ENCODE results near the gene MSL3.
A peak's percentile ranks its signal among the peaks of the same experiment; 100 is the strongest.

Gene MSL3

GRCh38 chrX:11757719-11758399, at the start of gene MSL3:
Gene MSL3 (plus strand): TSS chrX:11758237. CDS start chrX:11758264, 27 bp downstream.
- DNase-seq = peak in 1 of 2 donors; percentile 47

GRCh38 chrX:11722304-11722703, 35.7 kb upstream of the MSL3 start:
- DNase-seq = no peak

- DNase-seq = peak in 1 of 2 donors; percentile 13
These were observed 33.7 kb upstream of the MSL3 start for GRCh38 chrX:11724122-11725017.

GRCh38 chrX:11725631-11726442, 32.2 kb upstream of the MSL3 start:
- DNase-seq = no peak

GRCh38 chrX:11728556-11728955, 29.5 kb upstream of the MSL3 start:
- no peak for DNase-seq

- DNase-seq = no peak
These were observed 24.4 kb upstream of the MSL3 start for GRCh38 chrX:11733614-11734013.

GRCh38 chrX:11739776-11740175, 18.3 kb upstream of the MSL3 start:
- DNase-seq = no peak

- DNase-seq = no peak
These were observed 17.2 kb upstream of the MSL3 start for GRCh38 chrX:11740794-11741193.

GRCh38 chrX:11741574-11741973, 16.5 kb upstream of the MSL3 start:
- DNase-seq = no peak

- DNase-seq = no peak
These were observed 12.2 kb upstream of the MSL3 start for GRCh38 chrX:11745881-11746280.

GRCh38 chrX:11750046-11750445, 8.0 kb upstream of the MSL3 start:
- no peak for DNase-seq

GRCh38 chrX:11750694-11751093, 7.3 kb upstream of the MSL3 start:
- no peak for DNase-seq

- DNase-seq = no peak
These were observed 6.8 kb upstream of the MSL3 start for GRCh38 chrX:11751261-11751660.

GRCh38 chrX:11753668-11754067, 4.4 kb upstream of the MSL3 start:
- no peak for DNase-seq

GRCh38 chrX:11754958-11755645, 2.9 kb upstream of the MSL3 start:
- no peak for DNase-seq

- DNase-seq = no peak
These were observed 2.3 kb upstream of the MSL3 start for GRCh38 chrX:11755724-11756123.

GRCh38 chrX:11756354-11757318, 1.4 kb upstream of the MSL3 start:
- DNase-seq = no peak

- no peak for DNase-seq
These were observed 679 bp upstream of the MSL3 start for GRCh38 chrX:11757397-11757718.

GRCh38 chrX:11758400-11759171, 549 bp downstream of the MSL3 start:
- peak; percentile 74 to 80 for DNase-seq

- DNase-seq = no peak
These were observed 1.1 kb downstream of the MSL3 start for GRCh38 chrX:11759172-11759460.
